ENCODE data around the gene CELF5. TPM values are rescaled to one million over a fixed set of nuclear protein-coding genes. Genes with fewer than 3 reads are reported as not detected.
"Not testable (repeated sequence)": the region's sequence is repeated elsewhere in the genome, so short reads cannot be mapped to it uniquely, and the experiment has no call there.

The CELF5 gene
- total RNA-seq, 2 experiments from 2014 or later, result 0.14 TPM; not detected in 1

- Mint-ChIP-seq H3K9me3 (no peaks in the 10 kb centered on the region), H3K36me3 (peaks cover 8% of the 10 kb centered on the region), H3K4me3 (no peak overlapping the region), H3K27ac (no peak overlapping the region), H3K27me3 (no peaks in the 10 kb centered on the region), H3K4me1 (peaks cover 2% of the 10 kb centered on the region)
- ATAC-seq (ENCODE audit: low read depth) (no peak), DNase-seq (no peak)
- POLR2A ChIA-PET, result interaction anchor here (0.5 kb wide), 1 partner anchor 47 kb away, joined by 3 read pairs; no protein-coding TSS in a partner anchor
Measured at GRCh38 chr19:3194106-3195087, 30.1 kb upstream of the CELF5 start.

- H3K9me3 Mint-ChIP-seq, result no peaks in the 10 kb centered on the region
- no peak for ATAC-seq (ENCODE audit: low read depth)
- no peaks in the 10 kb centered on the region for H3K27me3 Mint-ChIP-seq
- no peak overlapping the region for H3K4me3 Mint-ChIP-seq
- H3K36me3 Mint-ChIP-seq, result peaks cover 8% of the 10 kb centered on the region
- POLR2A ChIA-PET, result no interaction called here
- no peak overlapping the region for H3K27ac Mint-ChIP-seq
- no peaks in the 10 kb centered on the region for H3K4me1 Mint-ChIP-seq
- DNase-seq, result no peak
Measured at GRCh38 chr19:3196064-3196932, 28.2 kb upstream of the CELF5 start.

GRCh38 chr19:3196933-3197205 lies 27.6 kb upstream of the CELF5 start:
- Mint-ChIP-seq H3K4me1 (no peaks in the 10 kb centered on the region), H3K36me3 (peaks cover 8% of the 10 kb centered on the region), H3K9me3 (no peaks in the 10 kb centered on the region), H3K4me3 (no peak overlapping the region), H3K27ac (no peak overlapping the region), H3K27me3 (no peaks in the 10 kb centered on the region)
- POLR2A ChIA-PET, result no interaction called here
- DNase-seq (no peak), ATAC-seq (ENCODE audit: low read depth) (no peak)

GRCh38 chr19:3198901-3199700 lies 25.4 kb upstream of the CELF5 start:
- H3K4me3 Mint-ChIP-seq, result no peak overlapping the region
- peaks cover 4% of the 10 kb centered on the region for H3K36me3 Mint-ChIP-seq
- H3K4me1 Mint-ChIP-seq, result no peaks in the 10 kb centered on the region
- no peak for ATAC-seq (ENCODE audit: low read depth)
- no peak for DNase-seq
- POLR2A ChIA-PET, result interaction anchor here (0.8 kb wide), 1 partner anchor 20 kb away, joined by 4 read pairs; no protein-coding TSS in a partner anchor
- H3K9me3 Mint-ChIP-seq, result no peaks in the 10 kb centered on the region
- H3K27me3 Mint-ChIP-seq, result no peaks in the 10 kb centered on the region
- H3K27ac Mint-ChIP-seq, result no peak overlapping the region

GRCh38 chr19:3201072-3201700 lies 23.3 kb upstream of the CELF5 start:
- Mint-ChIP-seq H3K36me3 (no peaks in the 10 kb centered on the region), H3K27me3 (no peaks in the 10 kb centered on the region), H3K27ac (no peak overlapping the region), H3K9me3 (no peaks in the 10 kb centered on the region), H3K4me1 (no peaks in the 10 kb centered on the region), H3K4me3 (no peak overlapping the region)
- DNase-seq (no peak), ATAC-seq (ENCODE audit: low read depth) (no peak)
- POLR2A ChIA-PET, result interaction anchor here (0.6 kb wide), 1 partner anchor 353 kb away, joined by 3 read pairs; no protein-coding TSS in a partner anchor

GRCh38 chr19:3201911-3202310 lies 22.6 kb upstream of the CELF5 start:
- no peak for ATAC-seq (ENCODE audit: low read depth)
- Mint-ChIP-seq H3K9me3 (no peaks in the 10 kb centered on the region), H3K36me3 (no peaks in the 10 kb centered on the region), H3K27ac (no peak overlapping the region), H3K4me3 (no peak overlapping the region), H3K27me3 (no peaks in the 10 kb centered on the region), H3K4me1 (no peaks in the 10 kb centered on the region)
- DNase-seq, result no peak
- POLR2A ChIA-PET, result no interaction called here

GRCh38 chr19:3202346-3202745 lies 22.1 kb upstream of the CELF5 start:
- H3K9me3 Mint-ChIP-seq, result no peaks in the 10 kb centered on the region
- H3K27ac Mint-ChIP-seq, result no peak overlapping the region
- H3K4me3 Mint-ChIP-seq, result no peak overlapping the region
- POLR2A ChIA-PET, result interaction anchor here (0.6 to 1.6 kb wide), 2 partner anchors 16 to 65 kb away, joined by 4 read pairs; partner anchors contain the start of gene NCLN
- no peaks in the 10 kb centered on the region for H3K36me3 Mint-ChIP-seq
- H3K27me3 Mint-ChIP-seq, result no peaks in the 10 kb centered on the region
- H3K4me1 Mint-ChIP-seq, result no peaks in the 10 kb centered on the region
- DNase-seq (no peak), ATAC-seq (ENCODE audit: low read depth) (no peak)

- POLR2A ChIA-PET, result interaction anchor here (0.6 to 1.6 kb wide), 2 partner anchors 17 to 66 kb away, joined by 4 read pairs; partner anchors contain the start of gene NCLN
Measured at GRCh38 chr19:3202895-3203294, 21.6 kb upstream of the CELF5 start.

GRCh38 chr19:3203805-3204645 lies 20.4 kb upstream of the CELF5 start:
- POLR2A ChIA-PET, result interaction anchor here (1.6 kb wide), 1 partner anchor 18 kb away, joined by 4 read pairs; the partner anchor contains the start of gene NCLN
- Mint-ChIP-seq H3K4me3 (no peak overlapping the region), H3K27ac (no peak overlapping the region), H3K36me3 (no peaks in the 10 kb centered on the region), H3K27me3 (no peaks in the 10 kb centered on the region), H3K9me3 (no peaks in the 10 kb centered on the region), H3K4me1 (no peaks in the 10 kb centered on the region)
- ATAC-seq (ENCODE audit: low read depth), result no peak
- DNase-seq, result no peak

More at GRCh38 chr19:3202895-3203294, 21.6 kb upstream of the CELF5 start:
- not testable (repeated sequence) for H3K27me3 Mint-ChIP-seq; DNase-seq; H3K4me3 Mint-ChIP-seq; H3K27ac Mint-ChIP-seq; H3K36me3 Mint-ChIP-seq; H3K9me3 Mint-ChIP-seq; H3K4me1 Mint-ChIP-seq; ATAC-seq (ENCODE audit: low read depth)

GRCh38 chr19:3204646-3205275 lies 19.7 kb upstream of the CELF5 start:
- no peaks in the 10 kb centered on the region for H3K4me1 Mint-ChIP-seq

GRCh38 chr19:3206216-3206953 lies 18.1 kb upstream of the CELF5 start:
- H3K27ac Mint-ChIP-seq, result no peak overlapping the region
- no peak for ATAC-seq (ENCODE audit: low read depth)
- no peak for DNase-seq
- H3K4me3 Mint-ChIP-seq, result no peak overlapping the region
- POLR2A ChIA-PET, result interaction anchor here (0.7 kb wide), 2 partner anchors 45 to 1351 kb away, joined by 3 to 4 read pairs; no protein-coding TSS in a partner anchor
- no peaks in the 10 kb centered on the region for H3K4me1 Mint-ChIP-seq
- no peaks in the 10 kb centered on the region for H3K36me3 Mint-ChIP-seq
- no peaks in the 10 kb centered on the region for H3K9me3 Mint-ChIP-seq
- H3K27me3 Mint-ChIP-seq, result no peaks in the 10 kb centered on the region

More at GRCh38 chr19:3204646-3205275, 19.7 kb upstream of the CELF5 start:
- no peak for DNase-seq
- no peaks in the 10 kb centered on the region for H3K36me3 Mint-ChIP-seq
- H3K4me3 Mint-ChIP-seq, result no peak overlapping the region
- ATAC-seq (ENCODE audit: low read depth), result no peak
- H3K9me3 Mint-ChIP-seq, result no peaks in the 10 kb centered on the region
- H3K27me3 Mint-ChIP-seq, result no peaks in the 10 kb centered on the region
- POLR2A ChIA-PET, result no interaction called here
- no peak overlapping the region for H3K27ac Mint-ChIP-seq

Measured in activated naive CD8-positive, alpha-beta T cell treated with anti-CD3 and anti-CD28 coated beads, Interleukin-2, amount 10 ng/mL, durations not matched to agents 7 days and 5 days (primary cell).